HEK293 (cell line): ENCODE data around the gene VAPA.

Experiments used
- GLIS2 ChIP-seq: fragments of 450-650 bp; formaldehyde crosslinking; IDR thresholded peaks from 2 replicates; pipeline ENCODE4 v1.5.1; 2016; ENCODE audit warnings: missing biosample characterization, missing genetic modification characterization
- YY2 ChIP-seq: fragments of 450-650 bp; formaldehyde crosslinking; IDR thresholded peaks from 2 replicates; pipeline ENCODE4 v1.5.1; 2016; ENCODE audit warnings: missing biosample characterization, missing genetic modification characterization
- ZNF175 ChIP-seq: fragments of 450-650 bp; formaldehyde crosslinking; IDR thresholded peaks from 2 replicates; pipeline ENCODE4 v1.5.1; 2016; ENCODE audit warnings: missing biosample characterization, missing genetic modification characterization
- ZNF274 ChIP-seq, 2 experiments: fragments of 200-500 bp in 1 of 2; fragments of 450-650 bp in 1 of 2; sonication (Bioruptor generic) in 1 of 2; formaldehyde crosslinking in 1 of 2; IDR thresholded peaks; 2 replicates each; pipeline versions ENCODE4 v1.5.1 to v1.6.1; 2014 to 2016; ENCODE audit warnings: borderline replicate concordance in 1 of 2, inconsistent platforms in 1 of 2, low read length in 1 of 2, missing biosample characterization in 1 of 2, missing genetic modification characterization in 1 of 2
- ZNF549 ChIP-seq: fragments of 450-650 bp; IDR thresholded peaks from 2 replicates; pipeline ENCODE4 v1.5.1; 2018; ENCODE audit warnings: missing biosample characterization, missing genetic modification characterization, mild to moderate bottlenecking, inconsistent platforms, moderate library complexity
- ZNF660 ChIP-seq: fragments of 450-650 bp; IDR thresholded peaks from 2 replicates; pipeline ENCODE4 v1.5.1; 2018; ENCODE audit warnings: missing biosample characterization, mild to moderate bottlenecking, missing genetic modification characterization
- TF ChIP-seq, protein P1 (sequence below): fragments of 450-650 bp; formaldehyde crosslinking; IDR thresholded peaks from 2 replicates; pipeline ENCODE4 v1.5.1; 2016; ENCODE audit warnings: missing biosample characterization, missing genetic modification characterization

DNA sequence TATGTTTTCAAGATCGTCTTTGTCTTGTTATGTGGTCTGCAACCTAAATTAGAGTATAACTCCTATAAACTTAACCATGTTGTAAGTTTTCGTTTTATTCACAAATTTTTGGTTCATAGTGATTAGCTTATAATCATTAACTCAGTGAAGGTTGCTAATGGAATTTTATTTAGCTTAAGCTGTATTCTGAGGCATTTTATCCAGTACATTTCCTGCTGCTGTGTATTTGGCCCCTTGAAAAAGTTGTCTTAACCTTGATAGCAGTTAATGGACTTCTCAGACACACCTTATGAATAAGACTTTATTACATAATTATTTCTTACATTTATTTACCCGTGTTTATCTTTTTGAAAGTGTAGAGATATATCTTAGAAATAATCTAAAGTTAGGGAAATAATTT, 20.5 kb downstream of the VAPA start:
- TF ChIP-seq ZNF549 (tag by site-specific recombination) (no peak), ZNF175 (no peak), ZNF274 (IDR thresholded peaks at IDR 0.05; ENCODE audit: low read length) (no peak), ZNF274 (tag by site-specific recombination; IDR thresholded peaks at IDR 0.05; ENCODE audit: borderline replicate concordance) (no peak), YY2 (no peak), GLIS2 (tag by site-specific recombination) (no peak), ZNF660 (tag by site-specific recombination) (no peak)
- TF ChIP-seq, protein P1, sequence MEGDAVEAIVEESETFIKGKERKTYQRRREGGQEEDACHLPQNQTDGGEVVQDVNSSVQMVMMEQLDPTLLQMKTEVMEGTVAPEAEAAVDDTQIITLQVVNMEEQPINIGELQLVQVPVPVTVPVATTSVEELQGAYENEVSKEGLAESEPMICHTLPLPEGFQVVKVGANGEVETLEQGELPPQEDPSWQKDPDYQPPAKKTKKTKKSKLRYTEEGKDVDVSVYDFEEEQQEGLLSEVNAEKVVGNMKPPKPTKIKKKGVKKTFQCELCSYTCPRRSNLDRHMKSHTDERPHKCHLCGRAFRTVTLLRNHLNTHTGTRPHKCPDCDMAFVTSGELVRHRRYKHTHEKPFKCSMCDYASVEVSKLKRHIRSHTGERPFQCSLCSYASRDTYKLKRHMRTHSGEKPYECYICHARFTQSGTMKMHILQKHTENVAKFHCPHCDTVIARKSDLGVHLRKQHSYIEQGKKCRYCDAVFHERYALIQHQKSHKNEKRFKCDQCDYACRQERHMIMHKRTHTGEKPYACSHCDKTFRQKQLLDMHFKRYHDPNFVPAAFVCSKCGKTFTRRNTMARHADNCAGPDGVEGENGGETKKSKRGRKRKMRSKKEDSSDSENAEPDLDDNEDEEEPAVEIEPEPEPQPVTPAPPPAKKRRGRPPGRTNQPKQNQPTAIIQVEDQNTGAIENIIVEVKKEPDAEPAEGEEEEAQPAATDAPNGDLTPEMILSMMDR = no peak
